ENCODE results near the gene MTAP.

Gene MTAP

DNA sequence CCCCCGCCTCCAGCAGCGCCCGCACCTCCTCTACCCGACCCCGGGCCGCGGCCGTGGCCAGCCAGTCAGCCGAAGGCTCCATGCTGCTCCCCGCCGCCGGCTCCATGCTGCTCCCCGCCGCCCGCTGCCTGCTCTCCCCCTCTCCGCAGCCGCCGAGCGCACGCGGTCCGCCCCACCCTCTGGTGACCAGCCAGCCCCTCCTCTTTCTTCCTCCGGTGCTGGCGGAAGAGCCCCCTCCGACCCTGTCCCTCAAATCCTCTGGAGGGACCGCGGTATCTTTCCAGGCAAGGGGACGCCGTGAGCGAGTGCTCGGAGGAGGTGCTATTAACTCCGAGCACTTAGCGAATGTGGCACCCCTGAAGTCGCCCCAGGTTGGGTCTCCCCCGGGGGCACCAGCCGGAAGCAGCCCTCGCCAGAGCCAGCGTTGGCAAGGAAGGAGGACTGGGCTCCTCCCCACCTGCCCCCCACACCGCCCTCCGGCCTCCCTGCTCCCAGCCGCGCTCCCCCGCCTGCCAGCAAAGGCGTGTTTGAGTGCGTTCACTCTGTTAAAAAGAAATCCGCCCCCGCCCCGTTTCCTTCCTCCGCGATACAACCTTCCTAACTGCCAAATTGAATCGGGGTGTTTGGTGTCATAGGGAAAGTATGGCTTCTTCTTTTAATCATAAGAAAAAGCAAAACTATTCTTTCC lies 172.4 kb downstream of the MTAP start (continued):
- TF ChIP-seq ZBTB8A (tag by site-specific recombination; IDR thresholded peaks at IDR 0.05) (peak; percentile 58; the same call in 1 of the 2 replicates), TRIM28 (IDR thresholded peaks at IDR 0.05; ENCODE audit: borderline replicate concordance, low read length) (no peak), ZNF521 (tag by site-specific recombination; IDR thresholded peaks at IDR 0.05) (no peak), ZNF501 (tag by site-specific recombination; IDR thresholded peaks at IDR 0.05) (0 out of 2 replicates have a peak, but pooled peaks have one; percentile 45), ZNF658 (tag by site-specific recombination; IDR thresholded peaks at IDR 0.05) (no peak), ZNF600 (tag by site-specific recombination; IDR thresholded peaks at IDR 0.05) (peak; percentile 25; the same call in 1 of the 2 replicates), ZNF223 (tag by site-specific recombination; IDR thresholded peaks at IDR 0.05) (0 out of 2 replicates have a peak, but pooled peaks have one; percentile 30), ZNF626 (tag by site-specific recombination; IDR thresholded peaks at IDR 0.05) (no peak), ZNF837 (tag by site-specific recombination; IDR thresholded peaks at IDR 0.05) (no peak), ZNF560 (tag by site-specific recombination; IDR thresholded peaks at IDR 0.05; ENCODE audit: borderline replicate concordance) (no peak), ZNF302 (tag by site-specific recombination; IDR thresholded peaks at IDR 0.05; ENCODE audit: low read depth) (no peak), ZNF530 (tag by site-specific recombination; IDR thresholded peaks at IDR 0.05; ENCODE audit: low read depth) (no peak), ZXDB (tag by site-specific recombination; IDR thresholded peaks at IDR 0.05) (no peak), ZNF423 (tag by site-specific recombination; IDR thresholded peaks at IDR 0.05) (peak; percentile 62; the same call in 1 of the 2 replicates), KLF10 (tag by site-specific recombination; IDR thresholded peaks at IDR 0.05) (0 out of 2 replicates have a peak, but pooled peaks have one; percentile 31), ZNF239 (tag by site-specific recombination; IDR thresholded peaks at IDR 0.05) (no peak), ZBTB48 (tag by site-specific recombination; IDR thresholded peaks at IDR 0.05) (peak; percentile 87), ZNF140 (tag by site-specific recombination; IDR thresholded peaks at IDR 0.05) (no peak), GLIS1 (tag by site-specific recombination; IDR thresholded peaks at IDR 0.05) (peak; percentile 88), YY2 (tag by site-specific recombination; IDR thresholded peaks at IDR 0.05) (no peak), ZNF211 (tag by site-specific recombination; IDR thresholded peaks at IDR 0.05; ENCODE audit: low read depth) (no peak), ZNF558 (tag by site-specific recombination; IDR thresholded peaks at IDR 0.05) (no peak), GFI1B (tag by site-specific recombination; IDR thresholded peaks at IDR 0.05) (no peak), ZNF677 (tag by site-specific recombination; IDR thresholded peaks at IDR 0.05) (no peak), SP7 (tag by site-specific recombination; IDR thresholded peaks at IDR 0.05) (peak; percentile 38), ZNF843 (tag by site-specific recombination; IDR thresholded peaks at IDR 0.05) (peak; percentile 51; the same call in 1 of the 2 replicates)
- TF ChIP-seq, protein P1, sequence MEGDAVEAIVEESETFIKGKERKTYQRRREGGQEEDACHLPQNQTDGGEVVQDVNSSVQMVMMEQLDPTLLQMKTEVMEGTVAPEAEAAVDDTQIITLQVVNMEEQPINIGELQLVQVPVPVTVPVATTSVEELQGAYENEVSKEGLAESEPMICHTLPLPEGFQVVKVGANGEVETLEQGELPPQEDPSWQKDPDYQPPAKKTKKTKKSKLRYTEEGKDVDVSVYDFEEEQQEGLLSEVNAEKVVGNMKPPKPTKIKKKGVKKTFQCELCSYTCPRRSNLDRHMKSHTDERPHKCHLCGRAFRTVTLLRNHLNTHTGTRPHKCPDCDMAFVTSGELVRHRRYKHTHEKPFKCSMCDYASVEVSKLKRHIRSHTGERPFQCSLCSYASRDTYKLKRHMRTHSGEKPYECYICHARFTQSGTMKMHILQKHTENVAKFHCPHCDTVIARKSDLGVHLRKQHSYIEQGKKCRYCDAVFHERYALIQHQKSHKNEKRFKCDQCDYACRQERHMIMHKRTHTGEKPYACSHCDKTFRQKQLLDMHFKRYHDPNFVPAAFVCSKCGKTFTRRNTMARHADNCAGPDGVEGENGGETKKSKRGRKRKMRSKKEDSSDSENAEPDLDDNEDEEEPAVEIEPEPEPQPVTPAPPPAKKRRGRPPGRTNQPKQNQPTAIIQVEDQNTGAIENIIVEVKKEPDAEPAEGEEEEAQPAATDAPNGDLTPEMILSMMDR (tag by site-specific recombination; IDR thresholded peaks at IDR 0.05), result peak; percentile 10; the same call in 1 of the 2 replicates
- TF ChIP-seq, protein P2, sequence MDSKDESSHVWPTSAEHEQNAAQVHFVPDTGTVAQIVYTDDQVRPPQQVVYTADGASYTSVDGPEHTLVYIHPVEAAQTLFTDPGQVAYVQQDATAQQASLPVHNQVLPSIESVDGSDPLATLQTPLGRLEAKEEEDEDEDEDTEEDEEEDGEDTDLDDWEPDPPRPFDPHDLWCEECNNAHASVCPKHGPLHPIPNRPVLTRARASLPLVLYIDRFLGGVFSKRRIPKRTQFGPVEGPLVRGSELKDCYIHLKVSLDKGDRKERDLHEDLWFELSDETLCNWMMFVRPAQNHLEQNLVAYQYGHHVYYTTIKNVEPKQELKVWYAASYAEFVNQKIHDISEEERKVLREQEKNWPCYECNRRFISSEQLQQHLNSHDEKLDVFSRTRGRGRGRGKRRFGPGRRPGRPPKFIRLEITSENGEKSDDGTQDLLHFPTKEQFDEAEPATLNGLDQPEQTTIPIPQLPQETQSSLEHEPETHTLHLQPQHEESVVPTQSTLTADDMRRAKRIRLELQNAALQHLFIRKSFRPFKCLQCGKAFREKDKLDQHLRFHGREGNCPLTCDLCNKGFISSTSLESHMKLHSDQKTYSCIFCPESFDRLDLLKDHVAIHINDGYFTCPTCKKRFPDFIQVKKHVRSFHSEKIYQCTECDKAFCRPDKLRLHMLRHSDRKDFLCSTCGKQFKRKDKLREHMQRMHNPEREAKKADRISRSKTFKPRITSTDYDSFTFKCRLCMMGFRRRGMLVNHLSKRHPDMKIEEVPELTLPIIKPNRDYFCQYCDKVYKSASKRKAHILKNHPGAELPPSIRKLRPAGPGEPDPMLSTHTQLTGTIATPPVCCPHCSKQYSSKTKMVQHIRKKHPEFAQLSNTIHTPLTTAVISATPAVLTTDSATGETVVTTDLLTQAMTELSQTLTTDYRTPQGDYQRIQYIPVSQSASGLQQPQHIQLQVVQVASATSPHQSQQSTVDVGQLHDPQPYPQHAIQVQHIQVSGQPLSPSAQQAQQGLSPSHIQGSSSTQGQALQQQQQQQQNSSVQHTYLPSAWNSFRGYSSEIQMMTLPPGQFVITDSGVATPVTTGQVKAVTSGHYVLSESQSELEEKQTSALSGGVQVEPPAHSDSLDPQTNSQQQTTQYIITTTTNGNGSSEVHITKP (tag by site-specific recombination; IDR thresholded peaks at IDR 0.05), result peak; percentile 99
- TF ChIP-seq, protein P3, sequence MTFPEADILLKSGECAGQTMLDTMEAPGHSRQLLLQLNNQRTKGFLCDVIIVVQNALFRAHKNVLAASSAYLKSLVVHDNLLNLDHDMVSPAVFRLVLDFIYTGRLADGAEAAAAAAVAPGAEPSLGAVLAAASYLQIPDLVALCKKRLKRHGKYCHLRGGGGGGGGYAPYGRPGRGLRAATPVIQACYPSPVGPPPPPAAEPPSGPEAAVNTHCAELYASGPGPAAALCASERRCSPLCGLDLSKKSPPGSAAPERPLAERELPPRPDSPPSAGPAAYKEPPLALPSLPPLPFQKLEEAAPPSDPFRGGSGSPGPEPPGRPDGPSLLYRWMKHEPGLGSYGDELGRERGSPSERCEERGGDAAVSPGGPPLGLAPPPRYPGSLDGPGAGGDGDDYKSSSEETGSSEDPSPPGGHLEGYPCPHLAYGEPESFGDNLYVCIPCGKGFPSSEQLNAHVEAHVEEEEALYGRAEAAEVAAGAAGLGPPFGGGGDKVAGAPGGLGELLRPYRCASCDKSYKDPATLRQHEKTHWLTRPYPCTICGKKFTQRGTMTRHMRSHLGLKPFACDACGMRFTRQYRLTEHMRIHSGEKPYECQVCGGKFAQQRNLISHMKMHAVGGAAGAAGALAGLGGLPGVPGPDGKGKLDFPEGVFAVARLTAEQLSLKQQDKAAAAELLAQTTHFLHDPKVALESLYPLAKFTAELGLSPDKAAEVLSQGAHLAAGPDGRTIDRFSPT (tag by site-specific recombination; IDR thresholded peaks at IDR 0.05), result peak; percentile 82
- TF ChIP-seq, protein P4, sequence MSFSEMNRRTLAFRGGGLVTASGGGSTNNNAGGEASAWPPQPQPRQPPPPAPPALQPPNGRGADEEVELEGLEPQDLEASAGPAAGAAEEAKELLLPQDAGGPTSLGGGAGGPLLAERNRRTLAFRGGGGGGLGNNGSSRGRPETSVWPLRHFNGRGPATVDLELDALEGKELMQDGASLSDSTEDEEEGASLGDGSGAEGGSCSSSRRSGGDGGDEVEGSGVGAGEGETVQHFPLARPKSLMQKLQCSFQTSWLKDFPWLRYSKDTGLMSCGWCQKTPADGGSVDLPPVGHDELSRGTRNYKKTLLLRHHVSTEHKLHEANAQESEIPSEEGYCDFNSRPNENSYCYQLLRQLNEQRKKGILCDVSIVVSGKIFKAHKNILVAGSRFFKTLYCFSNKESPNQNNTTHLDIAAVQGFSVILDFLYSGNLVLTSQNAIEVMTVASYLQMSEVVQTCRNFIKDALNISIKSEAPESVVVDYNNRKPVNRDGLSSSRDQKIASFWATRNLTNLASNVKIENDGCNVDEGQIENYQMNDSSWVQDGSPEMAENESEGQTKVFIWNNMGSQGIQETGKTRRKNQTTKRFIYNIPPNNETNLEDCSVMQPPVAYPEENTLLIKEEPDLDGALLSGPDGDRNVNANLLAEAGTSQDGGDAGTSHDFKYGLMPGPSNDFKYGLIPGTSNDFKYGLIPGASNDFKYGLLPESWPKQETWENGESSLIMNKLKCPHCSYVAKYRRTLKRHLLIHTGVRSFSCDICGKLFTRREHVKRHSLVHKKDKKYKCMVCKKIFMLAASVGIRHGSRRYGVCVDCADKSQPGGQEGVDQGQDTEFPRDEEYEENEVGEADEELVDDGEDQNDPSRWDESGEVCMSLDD (tag by site-specific recombination; IDR thresholded peaks at IDR 0.05), result peak; percentile 97
